Brain microvascular endothelial cell (primary cell): ENCODE results near the gene PPP1R12C.

Experiments
- DNase-seq: peaks from one replicate; pipeline ENCODE4 v3.0.0-alpha.2; 2020
- H3K27ac ChIP-seq: fragments of 250-450 bp; sonication (Bioruptor Pico); 2 replicates; pipeline ENCODE4 v1.5.1; 2020; ENCODE audit warnings: mild to moderate bottlenecking, moderate library complexity
- H3K27me3 ChIP-seq: fragments of 250-450 bp; sonication (Bioruptor Pico); replicated peaks from 2 replicates; pipeline ENCODE4 v1.5.1; 2020; ENCODE audit warnings: mild to moderate bottlenecking
- H3K36me3 ChIP-seq: fragments of 250-450 bp; sonication (Bioruptor Pico); replicated peaks from 2 replicates; pipeline ENCODE4 v1.5.1; 2020; ENCODE audit warnings: mild to moderate bottlenecking
- H3K4me3 ChIP-seq: 2 replicates; pipeline ENCODE4 v1.5.1; 2011; ENCODE audit warnings: low read depth, mild to moderate bottlenecking, control low read depth, low read length, moderate library complexity
- CTCF ChIP-seq: IDR thresholded peaks from 2 replicates; pipeline ENCODE4 v1.5.1; 2011; ENCODE audit warnings: low read depth, mild to moderate bottlenecking, moderate library complexity, low read length, control low read depth, inconsistent platforms; ENCODE audit errors: missing control alignments
- in situ Hi-C: cut with HindIII; loops from 2 replicates; pipeline ENCODE4 v1.10.0; 2017; ENCODE audit warnings: low sequenced_read_pairs, low pct_ligation_motif_present

PPP1R12C gene

DNA sequence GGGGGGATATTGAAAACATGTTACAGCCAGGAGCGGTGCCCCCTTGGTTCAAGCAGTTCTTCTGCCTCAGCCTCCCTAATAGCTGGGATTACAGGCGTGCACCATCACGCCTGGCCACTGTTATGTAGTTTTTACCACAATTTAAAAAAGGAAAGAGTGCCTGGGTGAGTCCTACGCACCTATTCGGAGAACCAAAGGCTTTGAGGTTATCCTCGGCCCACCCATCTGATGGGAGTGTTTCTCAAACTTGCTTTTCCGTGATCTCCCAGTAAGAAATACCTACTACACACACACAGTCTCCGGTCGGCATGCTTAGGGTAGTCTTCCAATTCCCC, 75.1 kb downstream of the PPP1R12C start:
- Histone ChIP-seq H3K27ac (no peak overlapping the region), H3K27me3 (no peaks in the 10 kb centered on the region), H3K4me3 (no peak overlapping the region), H3K36me3 (peaks cover 29% of the 10 kb centered on the region)
- in situ Hi-C loops = no loop called here
- no peak for DNase-seq
- no peak for TF ChIP-seq CTCF

GRCh38 chr19:55041627-55042343, 75.7 kb downstream of the PPP1R12C start:
- Histone ChIP-seq H3K27me3 (no peaks in the 10 kb centered on the region), H3K36me3 (peaks cover 24% of the 10 kb centered on the region), H3K4me3 (no peak overlapping the region), H3K27ac (no peak overlapping the region)
- TF ChIP-seq CTCF = no peak
- in situ Hi-C loops = no loop called here
- DNase-seq = no peak

DNA sequence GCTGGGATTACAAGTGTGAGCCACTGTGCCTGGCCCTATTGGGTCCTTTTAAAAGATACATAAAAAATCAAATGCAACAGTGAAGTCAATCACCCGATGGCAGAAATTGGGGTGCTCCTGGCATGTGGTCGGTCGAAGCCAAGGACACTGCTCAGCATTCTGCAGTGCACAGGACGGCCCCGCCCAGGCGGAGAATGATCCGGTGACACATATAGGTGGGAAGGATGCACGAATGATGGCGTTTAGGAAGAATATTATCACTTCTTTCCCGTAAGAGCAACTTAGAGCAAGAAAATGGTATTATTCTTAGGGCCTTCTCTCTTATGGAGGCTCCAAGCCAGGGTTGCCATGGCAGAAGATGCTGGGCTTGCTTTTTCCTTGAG, 76.2 kb downstream of the PPP1R12C start:
- Histone ChIP-seq H3K27ac (no peak overlapping the region), H3K27me3 (no peaks in the 10 kb centered on the region), H3K36me3 (peaks cover 20% of the 10 kb centered on the region), H3K4me3 (no peak overlapping the region)
- no peak for DNase-seq
- no peak for TF ChIP-seq CTCF
- in situ Hi-C loops = no loop called here
